Measurements from ENCODE around the gene MEI1.

MEI1 gene

GRCh38 chr22:41823797-41824196 lies 124.5 kb downstream of the MEI1 start:
- Histone ChIP-seq H3K4me3 (ENCODE audit: severe bottlenecking) (no peak overlapping the region), H3K9me3 (ENCODE audit: severe bottlenecking) (no peaks in the 10 kb centered on the region), H3K36me3 (ENCODE audit: low read depth) (peaks cover 8% of the 10 kb centered on the region), H3K27me3 (ENCODE audit: insufficient read depth, poor library complexity, severe bottlenecking) (no peaks in the 10 kb centered on the region), H3K27ac (ENCODE audit: poor library complexity, severe bottlenecking) (no peak overlapping the region), H3K4me1 (ENCODE audit: insufficient read depth, poor library complexity, severe bottlenecking) (no peaks in the 10 kb centered on the region)
- TF ChIP-seq CTCF (IDR thresholded peaks at IDR 0.05; ENCODE audit: poor library complexity, severe bottlenecking), result no peak
- ATAC-seq (ENCODE audit: low read depth), result no peak
- no peak for DNase-seq (ENCODE audit: low spot score)

GRCh38 chr22:41825376-41825775 lies 126.1 kb downstream of the MEI1 start:
- no peak overlapping the region for H3K4me3 ChIP-seq (ENCODE audit: severe bottlenecking)
- DNase-seq (ENCODE audit: low spot score) (no peak), ATAC-seq (ENCODE audit: low read depth) (no peak)
- H3K36me3 ChIP-seq (ENCODE audit: low read depth), result peaks cover 8% of the 10 kb centered on the region
- no peak overlapping the region for H3K27ac ChIP-seq (ENCODE audit: poor library complexity, severe bottlenecking)
- no peak for TF ChIP-seq CTCF (IDR thresholded peaks at IDR 0.05; ENCODE audit: poor library complexity, severe bottlenecking)
- no peaks in the 10 kb centered on the region for H3K9me3 ChIP-seq (ENCODE audit: severe bottlenecking)
- H3K27me3 ChIP-seq (ENCODE audit: insufficient read depth, poor library complexity, severe bottlenecking), result no peaks in the 10 kb centered on the region
- no peaks in the 10 kb centered on the region for H3K4me1 ChIP-seq (ENCODE audit: insufficient read depth, poor library complexity, severe bottlenecking)

- no peaks in the 10 kb centered on the region for H3K4me1 ChIP-seq (ENCODE audit: insufficient read depth, poor library complexity, severe bottlenecking)
- no peak for TF ChIP-seq CTCF (IDR thresholded peaks at IDR 0.05; ENCODE audit: poor library complexity, severe bottlenecking)
- no peaks in the 10 kb centered on the region for H3K27me3 ChIP-seq (ENCODE audit: insufficient read depth, poor library complexity, severe bottlenecking)
- ATAC-seq (ENCODE audit: low read depth) (no peak), DNase-seq (ENCODE audit: low spot score) (no peak)
- H3K4me3 ChIP-seq (ENCODE audit: severe bottlenecking), result no peak overlapping the region
- H3K9me3 ChIP-seq (ENCODE audit: severe bottlenecking), result no peaks in the 10 kb centered on the region
- peaks cover 8% of the 10 kb centered on the region for H3K36me3 ChIP-seq (ENCODE audit: low read depth)
- no peak overlapping the region for H3K27ac ChIP-seq (ENCODE audit: poor library complexity, severe bottlenecking)
Measured at GRCh38 chr22:41826021-41826420, 126.7 kb downstream of the MEI1 start.

GRCh38 chr22:41826430-41827383 lies 127.4 kb downstream of the MEI1 start:
- no peak for TF ChIP-seq CTCF (IDR thresholded peaks at IDR 0.05; ENCODE audit: poor library complexity, severe bottlenecking)
- peaks cover 4% of the 10 kb centered on the region for H3K4me1 ChIP-seq (ENCODE audit: insufficient read depth, poor library complexity, severe bottlenecking)
- H3K36me3 ChIP-seq (ENCODE audit: low read depth), result peaks cover 8% of the 10 kb centered on the region
- no peak for ATAC-seq (ENCODE audit: low read depth)
- no peak for DNase-seq (ENCODE audit: low spot score)
- H3K27ac ChIP-seq (ENCODE audit: poor library complexity, severe bottlenecking), result no peak overlapping the region
- H3K27me3 ChIP-seq (ENCODE audit: insufficient read depth, poor library complexity, severe bottlenecking), result no peaks in the 10 kb centered on the region
- no peak overlapping the region for H3K4me3 ChIP-seq (ENCODE audit: severe bottlenecking)
- no peaks in the 10 kb centered on the region for H3K9me3 ChIP-seq (ENCODE audit: severe bottlenecking)

- H3K4me1 ChIP-seq (ENCODE audit: insufficient read depth, poor library complexity, severe bottlenecking), result peaks cover 9% of the 10 kb centered on the region
- TF ChIP-seq CTCF (IDR thresholded peaks at IDR 0.05; ENCODE audit: poor library complexity, severe bottlenecking), result no peak
- H3K36me3 ChIP-seq (ENCODE audit: low read depth), result peaks cover 8% of the 10 kb centered on the region
- DNase-seq (ENCODE audit: low spot score) (no peak), ATAC-seq (ENCODE audit: low read depth) (no peak)
- H3K9me3 ChIP-seq (ENCODE audit: severe bottlenecking), result no peaks in the 10 kb centered on the region
- H3K27me3 ChIP-seq (ENCODE audit: insufficient read depth, poor library complexity, severe bottlenecking), result no peaks in the 10 kb centered on the region
- H3K27ac ChIP-seq (ENCODE audit: poor library complexity, severe bottlenecking), result no peak overlapping the region
- H3K4me3 ChIP-seq (ENCODE audit: severe bottlenecking), result no peak overlapping the region
Measured at GRCh38 chr22:41827671-41828070, 128.4 kb downstream of the MEI1 start.

Data from RWPE2 (cell line).